ENCODE data around the gene RFXANK.
A peak's percentile ranks its signal among the peaks of the same experiment; 100 is the strongest.

RFXANK gene

GRCh38 chr19:19181488-19181998 lies 10.5 kb upstream of the RFXANK start:
- no peak for DNase-seq (ENCODE audit: low read depth)
- TF ChIP-seq, protein P1, sequence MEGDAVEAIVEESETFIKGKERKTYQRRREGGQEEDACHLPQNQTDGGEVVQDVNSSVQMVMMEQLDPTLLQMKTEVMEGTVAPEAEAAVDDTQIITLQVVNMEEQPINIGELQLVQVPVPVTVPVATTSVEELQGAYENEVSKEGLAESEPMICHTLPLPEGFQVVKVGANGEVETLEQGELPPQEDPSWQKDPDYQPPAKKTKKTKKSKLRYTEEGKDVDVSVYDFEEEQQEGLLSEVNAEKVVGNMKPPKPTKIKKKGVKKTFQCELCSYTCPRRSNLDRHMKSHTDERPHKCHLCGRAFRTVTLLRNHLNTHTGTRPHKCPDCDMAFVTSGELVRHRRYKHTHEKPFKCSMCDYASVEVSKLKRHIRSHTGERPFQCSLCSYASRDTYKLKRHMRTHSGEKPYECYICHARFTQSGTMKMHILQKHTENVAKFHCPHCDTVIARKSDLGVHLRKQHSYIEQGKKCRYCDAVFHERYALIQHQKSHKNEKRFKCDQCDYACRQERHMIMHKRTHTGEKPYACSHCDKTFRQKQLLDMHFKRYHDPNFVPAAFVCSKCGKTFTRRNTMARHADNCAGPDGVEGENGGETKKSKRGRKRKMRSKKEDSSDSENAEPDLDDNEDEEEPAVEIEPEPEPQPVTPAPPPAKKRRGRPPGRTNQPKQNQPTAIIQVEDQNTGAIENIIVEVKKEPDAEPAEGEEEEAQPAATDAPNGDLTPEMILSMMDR (IDR thresholded peaks at IDR 0.05; ENCODE audit: low read length, missing control alignments), result no peak
- no peak overlapping the region for H3K4me3 ChIP-seq (replicated peaks; ENCODE audit: low read depth, low read length)

DNA sequence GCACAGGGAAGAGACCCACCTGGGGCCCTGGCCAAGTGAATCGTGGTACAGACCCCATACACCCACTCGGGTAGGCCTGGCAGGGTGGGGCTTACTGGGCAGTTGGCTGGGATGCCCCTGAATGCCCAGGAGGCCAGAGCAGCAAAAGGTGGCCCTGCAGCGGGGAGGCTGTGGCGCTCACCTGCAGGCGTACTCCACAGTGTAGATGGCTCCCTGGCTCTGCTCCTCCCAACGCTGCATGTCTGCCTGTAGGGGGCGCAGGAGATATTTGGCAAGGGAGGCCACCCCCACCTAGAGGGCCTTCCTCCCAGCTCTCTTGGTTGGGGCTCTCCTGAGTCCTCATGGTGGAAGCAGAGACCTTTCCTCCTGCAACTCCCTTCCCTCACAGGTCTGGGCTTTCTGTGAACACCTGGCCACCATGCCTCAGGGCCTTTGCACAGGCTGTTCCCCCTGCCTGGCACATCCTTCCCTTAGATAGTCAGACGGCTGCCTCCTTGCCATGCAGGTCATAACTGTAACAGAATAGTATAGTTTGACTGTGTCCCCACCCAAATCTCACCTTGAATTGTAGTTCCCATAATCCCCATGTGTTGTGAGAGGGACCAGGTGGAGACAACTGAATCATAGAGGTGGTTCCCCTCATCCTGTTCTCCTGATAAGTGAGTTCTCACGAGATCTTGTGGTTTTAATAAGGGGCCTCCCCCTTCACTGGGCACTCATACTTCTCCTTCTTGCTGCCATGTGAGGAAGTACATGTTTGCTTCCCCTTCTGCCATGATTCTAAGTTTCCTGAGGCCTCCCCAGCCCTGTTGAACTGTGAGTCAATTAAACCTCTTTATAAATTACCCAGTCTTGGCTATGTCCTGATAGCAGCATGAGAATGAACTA lies 6.0 kb upstream of the RFXANK start:
- TF ChIP-seq, protein P1 (IDR thresholded peaks at IDR 0.05; ENCODE audit: low read length, missing control alignments), result peak; percentile 64
- DNase-seq (ENCODE audit: low read depth), result peak; percentile 53
- no peak overlapping the region for H3K4me3 ChIP-seq (replicated peaks; ENCODE audit: low read depth, low read length)

- no peak for DNase-seq (ENCODE audit: low read depth)
- TF ChIP-seq, protein P1 (IDR thresholded peaks at IDR 0.05; ENCODE audit: low read length, missing control alignments), result no peak
- no peak overlapping the region for H3K4me3 ChIP-seq (replicated peaks; ENCODE audit: low read depth, low read length)
Measured at GRCh38 chr19:19186742-19187141, 5.3 kb upstream of the RFXANK start.

- H3K4me3 ChIP-seq (replicated peaks; ENCODE audit: low read depth, low read length), result peak overlapping the region; percentile 99
- TF ChIP-seq, protein P1 (IDR thresholded peaks at IDR 0.05; ENCODE audit: low read length, missing control alignments), result no peak
Measured at GRCh38 chr19:19191768-19192077, 335 bp upstream of the RFXANK start.

DNA sequence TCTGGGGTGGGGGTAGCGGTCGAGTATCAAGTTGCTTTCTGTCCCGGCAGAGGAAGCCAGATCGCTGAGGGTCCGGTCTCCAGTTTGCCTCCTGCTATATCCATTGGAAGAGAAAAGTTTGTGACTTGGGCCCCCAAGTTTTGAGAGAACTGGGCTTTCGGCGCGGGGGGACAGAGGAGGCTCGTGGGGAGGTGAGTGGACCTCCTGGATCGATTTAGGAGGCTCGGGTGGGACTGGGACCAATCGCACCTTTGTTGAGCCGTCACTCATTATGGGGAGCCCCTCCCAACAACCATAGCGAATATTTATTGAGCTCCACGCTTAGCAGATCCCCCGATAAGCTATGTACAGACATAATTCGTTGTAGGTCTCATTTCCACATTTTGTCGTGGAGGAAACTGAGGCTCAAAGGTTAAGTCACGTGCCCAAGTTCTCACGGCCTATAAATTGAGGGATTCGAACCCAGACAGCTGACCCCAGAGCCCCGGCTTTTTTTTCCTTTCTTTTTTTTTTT lies 909 bp downstream of the RFXANK start:
- TF ChIP-seq, protein P1 (IDR thresholded peaks at IDR 0.05; ENCODE audit: low read length, missing control alignments), result no peak
- peak overlapping the region; percentile 99 for H3K4me3 ChIP-seq (replicated peaks; ENCODE audit: low read depth, low read length)
- DNase-seq (ENCODE audit: low read depth), result peak; percentile 11

More at GRCh38 chr19:19191768-19192077, 335 bp upstream of the RFXANK start:
- no peak for DNase-seq (ENCODE audit: low read depth)

GRCh38 chr19:19193926-19194325 lies 1.9 kb downstream of the RFXANK start:
- TF ChIP-seq, protein P1 (IDR thresholded peaks at IDR 0.05; ENCODE audit: low read length, missing control alignments), result no peak
- H3K4me3 ChIP-seq (replicated peaks; ENCODE audit: low read depth, low read length), result peak overlapping the region; percentile 99
- no peak for DNase-seq (ENCODE audit: low read depth)

All from fibroblast of pulmonary artery (primary cell).